COLO668 (cell line): ENCODE data around the gene TSPAN9.
A peak's percentile ranks its signal among the peaks of the same experiment; 100 is the strongest.

Source experiments
- DNase-seq: peaks from one replicate; lab custom pipeline; 2025; ENCODE audit not compliant: unreplicated experiment; lab: John Stamatoyannopoulos, UW

Gene TSPAN9

GRCh38 chr12:3326850-3327780 is 249.9 kb downstream of the TSPAN9 start:
- DNase-seq = no peak

DNA sequence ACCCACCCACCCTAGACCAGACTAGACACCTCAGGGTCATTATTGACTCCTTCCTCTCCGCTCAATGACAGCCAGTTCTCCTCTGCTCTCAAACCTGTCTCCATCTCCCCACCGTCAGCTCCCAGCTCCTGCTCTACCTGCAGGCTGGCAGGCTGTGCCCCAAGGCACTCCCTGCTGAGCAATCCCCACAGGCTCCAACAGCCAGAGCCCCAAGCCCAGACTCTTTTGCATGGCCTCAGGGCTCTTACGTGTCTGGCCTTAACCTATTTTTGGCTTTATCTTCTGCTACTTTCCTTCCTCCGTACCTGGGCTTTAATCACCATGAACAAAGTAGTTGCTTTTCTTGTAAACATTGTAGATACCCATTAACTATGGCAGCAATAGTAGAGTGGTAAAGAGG is 250.9 kb downstream of the TSPAN9 start:
- no peak for DNase-seq

GRCh38 chr12:3328571-3328970 is 251.4 kb downstream of the TSPAN9 start:
- no peak for DNase-seq

DNA sequence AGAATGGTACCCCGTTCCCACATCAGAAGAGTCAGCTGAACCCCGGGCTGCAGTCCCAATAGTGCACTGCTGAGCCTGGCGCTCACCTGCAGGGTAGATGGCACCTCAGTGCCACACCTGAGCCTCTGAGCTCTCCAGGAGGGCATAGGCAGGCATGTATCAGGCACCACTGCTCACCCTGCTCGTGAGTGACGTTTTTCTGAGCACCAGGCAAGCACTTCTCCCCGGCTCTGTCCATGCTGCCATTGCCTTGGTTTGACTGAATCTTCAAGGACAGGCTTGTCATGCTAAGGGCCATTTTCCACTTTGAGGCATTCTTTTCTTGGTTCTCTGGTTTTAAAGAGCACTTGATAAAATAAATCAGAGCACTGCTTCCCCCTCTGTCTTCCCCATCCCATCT is 252.2 kb downstream of the TSPAN9 start:
- DNase-seq = no peak

GRCh38 chr12:3330976-3331510 is 253.9 kb downstream of the TSPAN9 start:
- DNase-seq = no peak

- no peak for DNase-seq
Measured at GRCh38 chr12:3332188-3332587, 255.0 kb downstream of the TSPAN9 start.

DNA sequence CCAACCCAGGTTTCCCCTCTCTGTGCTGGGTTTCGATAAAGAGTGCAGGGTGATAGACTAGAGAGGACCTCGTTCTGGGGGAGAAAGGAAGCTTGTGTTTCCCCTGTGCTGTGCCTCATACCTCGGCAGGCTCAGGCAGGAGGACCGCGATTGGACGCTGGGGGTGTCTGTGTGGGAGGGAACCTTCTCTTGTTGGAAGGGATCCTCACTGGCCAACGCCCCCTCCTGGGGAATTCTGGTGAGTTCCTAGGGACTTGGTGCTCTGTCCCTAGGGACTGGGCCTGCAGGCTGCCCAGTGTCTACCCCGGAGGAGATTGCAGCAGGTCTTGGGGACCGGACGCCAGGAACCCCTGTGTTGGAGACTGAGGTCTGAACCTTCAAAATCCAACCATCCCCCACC is 256.4 kb downstream of the TSPAN9 start:
- DNase-seq = peak; percentile 4

GRCh38 chr12:3333991-3334391 is 256.8 kb downstream of the TSPAN9 start:
- no peak for DNase-seq

GRCh38 chr12:3335078-3335487 is 257.9 kb downstream of the TSPAN9 start:
- no peak for DNase-seq
